Mesendoderm (in vitro differentiated cells): ENCODE data around the gene PSMC6.

Experiments
- DNase-seq: peaks from one replicate; pipeline ENCODE4 v3.0.0; 2013
- H2AK5ac ChIP-seq: 2 replicates; pipeline ENCODE4 v1.6.1; 2013; ENCODE audit warnings: low read length, inconsistent platforms
- H2BK120ac ChIP-seq: 2 replicates; pipeline ENCODE4 v1.6.1; 2013; ENCODE audit warnings: low read depth, mild to moderate bottlenecking, low read length, moderate library complexity, mixed read lengths
- H2BK15ac ChIP-seq: replicated peaks from 2 replicates; pipeline ENCODE4 v1.6.1; 2013; ENCODE audit warnings: low read depth, mild to moderate bottlenecking, moderate library complexity
- H2BK5ac ChIP-seq: 2 replicates; pipeline ENCODE4 v1.6.1; 2013; ENCODE audit warnings: low read length, inconsistent platforms
- H3K18ac ChIP-seq: 2 replicates; pipeline ENCODE4 v1.6.1; 2013; ENCODE audit warnings: mild to moderate bottlenecking, low read length, mixed read lengths
- H3K23ac ChIP-seq: one replicate; pipeline ENCODE4 v1.6.1; 2013; ENCODE audit warnings: low read length
- H3K27ac ChIP-seq: 2 replicates; pipeline ENCODE4 v1.5.1; 2013; ENCODE audit warnings: low read depth, mild to moderate bottlenecking, inconsistent platforms, low read length, moderate library complexity
- H3K27me3 ChIP-seq: 2 replicates; pipeline ENCODE4 v1.6.1; 2013; ENCODE audit warnings: low read length, control low read depth, mild to moderate bottlenecking, inconsistent platforms; ENCODE audit not compliant: insufficient read depth, poor library complexity
- H3K36me3 ChIP-seq: 2 replicates; pipeline ENCODE4 v1.6.1; 2013; ENCODE audit warnings: low read length, inconsistent platforms; ENCODE audit not compliant: control insufficient read depth, insufficient read depth
- H3K4ac ChIP-seq: one replicate; pipeline ENCODE4 v1.6.1; 2013; ENCODE audit warnings: low read depth, mild to moderate bottlenecking, low read length, moderate library complexity
- H3K4me1 ChIP-seq: 2 replicates; pipeline ENCODE4 v1.6.1; 2013; ENCODE audit warnings: low read depth, low read length, inconsistent platforms; ENCODE audit not compliant: control insufficient read depth
- H3K4me2 ChIP-seq: 2 replicates; pipeline ENCODE4 v1.6.1; 2013; ENCODE audit warnings: low read length
- H3K4me3 ChIP-seq: 2 replicates; pipeline ENCODE4 v1.5.1; 2013; ENCODE audit warnings: mild to moderate bottlenecking, low read length
- H3K56ac ChIP-seq: one replicate; pipeline ENCODE4 v1.6.1; 2013; ENCODE audit warnings: low read length
- H3K79me1 ChIP-seq: 2 replicates; pipeline ENCODE4 v1.6.1; 2013; ENCODE audit warnings: low read length, inconsistent platforms
- H3K79me2 ChIP-seq: 2 replicates; pipeline ENCODE4 v1.6.1; 2013; ENCODE audit warnings: mild to moderate bottlenecking, low read length; ENCODE audit not compliant: control insufficient read depth, insufficient read depth
- H3K9ac ChIP-seq: 2 replicates; pipeline ENCODE4 v1.6.1; 2013; ENCODE audit warnings: low read length, inconsistent platforms
- H4K5ac ChIP-seq: one replicate; pipeline ENCODE4 v1.6.1; 2013; ENCODE audit warnings: low read length
- H4K8ac ChIP-seq: one replicate; pipeline ENCODE4 v1.6.1; 2013; ENCODE audit warnings: low read depth, mild to moderate bottlenecking, control low read depth, low read length, moderate library complexity
- WGBS: extraction: QIAGEN DNeasy Blood & Tissue Kit; methylation state at CpG from one replicate; pipeline ENCODE4 v1.1.7; 2013; ENCODE audit warnings: low lambda C conversion rate, missing lambda C conversion rate; ENCODE audit not compliant: insufficient coverage; ENCODE audit errors: extremely low coverage; 5-methylcytosine and 5-hydroxymethylcytosine counted together

PSMC6 gene

GRCh38 chr14:52678591-52678990 lies 28.4 kb upstream of the PSMC6 start:
- no peak overlapping the region for H3K4ac ChIP-seq
- H3K4me1 ChIP-seq: no peaks in the 10 kb centered on the region
- no peaks in the 10 kb centered on the region for H3K27me3 ChIP-seq
- no peak overlapping the region for H3K18ac ChIP-seq
- no peak overlapping the region for H3K56ac ChIP-seq
- no peak overlapping the region for H4K5ac ChIP-seq
- H2BK120ac ChIP-seq: no peak overlapping the region
- no CpG with 5 or more reads among the region's 2 CpGs for WGBS
- no peak overlapping the region for H2BK5ac ChIP-seq
- no peak overlapping the region for H3K27ac ChIP-seq
- H3K79me1 ChIP-seq: no peaks in the 10 kb centered on the region
- H3K36me3 ChIP-seq: no peaks in the 10 kb centered on the region
- no peak overlapping the region for H3K9ac ChIP-seq
- no peak overlapping the region for H3K23ac ChIP-seq
- H4K8ac ChIP-seq: no peak overlapping the region
- H3K4me3 ChIP-seq: no peak overlapping the region
- H2AK5ac ChIP-seq: no peak overlapping the region
- H3K79me2 ChIP-seq: no peaks in the 10 kb centered on the region
- DNase-seq: peak; percentile 28
- H2BK15ac ChIP-seq: no peak overlapping the region
- no peak overlapping the region for H3K4me2 ChIP-seq

- H3K9ac ChIP-seq: no peak overlapping the region
Measured at GRCh38 chr14:52683985-52684520, 22.9 kb upstream of the PSMC6 start.

DNA sequence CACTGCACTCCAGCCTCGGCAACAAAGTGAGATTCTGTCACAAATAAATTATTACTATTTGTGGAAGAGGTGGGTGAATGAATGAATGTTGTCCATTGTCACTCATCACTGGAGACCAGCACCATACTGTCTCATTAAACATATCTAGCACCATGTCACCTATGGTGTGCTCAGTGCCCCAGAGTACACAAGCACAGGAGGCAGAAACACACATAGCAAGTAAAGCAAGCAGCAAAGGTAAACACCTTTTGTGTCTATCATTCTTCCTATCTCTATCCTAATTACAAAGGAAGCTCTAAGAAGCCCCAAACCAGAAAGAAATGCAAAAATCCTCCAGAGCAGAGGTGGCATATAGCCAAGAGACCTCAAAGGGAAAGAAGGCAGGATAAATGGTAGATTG lies 20.8 kb upstream of the PSMC6 start:
- H3K27me3 ChIP-seq: no peaks in the 10 kb centered on the region
- no peak overlapping the region for H3K9ac ChIP-seq
- H2BK15ac ChIP-seq: no peak overlapping the region
- H3K79me2 ChIP-seq: peaks cover 3% of the 10 kb centered on the region
- H3K27ac ChIP-seq: no peak overlapping the region
- no peak overlapping the region for H3K18ac ChIP-seq
- no peak overlapping the region for H4K8ac ChIP-seq
- H3K4ac ChIP-seq: no peak overlapping the region
- peaks cover 3% of the 10 kb centered on the region for H3K4me1 ChIP-seq
- H3K36me3 ChIP-seq: no peaks in the 10 kb centered on the region
- no peak overlapping the region for H3K56ac ChIP-seq
- DNase-seq: no peak
- no peak overlapping the region for H3K4me2 ChIP-seq
- no peak overlapping the region for H3K4me3 ChIP-seq
- H2AK5ac ChIP-seq: no peak overlapping the region
- no CpG with 5 or more reads among the region's 1 CpG for WGBS
- no peak overlapping the region for H4K5ac ChIP-seq
- H3K79me1 ChIP-seq: peaks cover 5% of the 10 kb centered on the region
- no peak overlapping the region for H2BK120ac ChIP-seq
- H2BK5ac ChIP-seq: no peak overlapping the region
- no peak overlapping the region for H3K23ac ChIP-seq

More at GRCh38 chr14:52683985-52684520, 22.9 kb upstream of the PSMC6 start:
- Histone ChIP-seq H3K4me2 (no peak overlapping the region), H3K36me3 (no peaks in the 10 kb centered on the region), H3K4me3 (no peak overlapping the region), H3K79me1 (peaks cover 4% of the 10 kb centered on the region), H4K8ac (no peak overlapping the region), H3K56ac (no peak overlapping the region), H3K27ac (no peak overlapping the region), H2BK120ac (no peak overlapping the region), H3K4ac (no peak overlapping the region), H2BK15ac (no peak overlapping the region), H3K18ac (no peak overlapping the region), H3K79me2 (peaks cover 3% of the 10 kb centered on the region), H2BK5ac (no peak overlapping the region), H3K4me1 (peaks cover 3% of the 10 kb centered on the region), H3K23ac (no peak overlapping the region), H2AK5ac (no peak overlapping the region), H3K27me3 (no peaks in the 10 kb centered on the region), H4K5ac (no peak overlapping the region)
- WGBS: no CpG with 5 or more reads among the region's 2 CpGs
- DNase-seq: no peak

- H3K79me2 ChIP-seq: no peaks in the 10 kb centered on the region
- H2BK5ac ChIP-seq: no peak overlapping the region
- no peak overlapping the region for H2BK15ac ChIP-seq
- H3K79me1 ChIP-seq: peaks cover 6% of the 10 kb centered on the region
- H4K8ac ChIP-seq: no peak overlapping the region
- H3K27me3 ChIP-seq: no peaks in the 10 kb centered on the region
- H3K27ac ChIP-seq: no peak overlapping the region
- no peak overlapping the region for H3K18ac ChIP-seq
- no CpG with 5 or more reads among the region's 7 CpGs for WGBS
- no peak for DNase-seq
- no peak overlapping the region for H2AK5ac ChIP-seq
- H3K4me1 ChIP-seq: no peaks in the 10 kb centered on the region
- no peak overlapping the region for H3K4me3 ChIP-seq
- H3K56ac ChIP-seq: no peak overlapping the region
- no peak overlapping the region for H3K9ac ChIP-seq
- H4K5ac ChIP-seq: no peak overlapping the region
- H3K36me3 ChIP-seq: no peaks in the 10 kb centered on the region
- H3K23ac ChIP-seq: no peak overlapping the region
- H2BK120ac ChIP-seq: no peak overlapping the region
- no peak overlapping the region for H3K4me2 ChIP-seq
- H3K4ac ChIP-seq: no peak overlapping the region
Measured at GRCh38 chr14:52690983-52691760, 15.8 kb upstream of the PSMC6 start.

- Histone ChIP-seq H3K79me2 (no peaks in the 10 kb centered on the region), H3K23ac (no peak overlapping the region), H3K4ac (no peak overlapping the region), H2BK120ac (no peak overlapping the region), H3K9ac (no peak overlapping the region), H2AK5ac (no peak overlapping the region), H3K18ac (no peak overlapping the region), H3K4me1 (no peaks in the 10 kb centered on the region), H3K27ac (no peak overlapping the region), H2BK15ac (no peak overlapping the region), H3K79me1 (peaks cover 5% of the 10 kb centered on the region), H2BK5ac (no peak overlapping the region), H3K36me3 (no peaks in the 10 kb centered on the region), H3K4me2 (no peak overlapping the region), H4K5ac (no peak overlapping the region), H4K8ac (no peak overlapping the region), H3K4me3 (no peak overlapping the region), H3K27me3 (no peaks in the 10 kb centered on the region), H3K56ac (no peak overlapping the region)
- DNase-seq: no peak
- no CpG with 5 or more reads among the region's 5 CpGs for WGBS
Measured at GRCh38 chr14:52692248-52692962, 14.6 kb upstream of the PSMC6 start.
